Measurements from ENCODE around the gene ACTR2.

ACTR2 gene

GRCh38 chr2:65281627-65282351 lies 54.2 kb downstream of the ACTR2 start:
- peak; percentile 18 for DNase-seq

- no peak for DNase-seq
Measured at GRCh38 chr2:65282477-65283053, 54.9 kb downstream of the ACTR2 start.

- no peak for DNase-seq
Measured at GRCh38 chr2:65287364-65287763, 59.7 kb downstream of the ACTR2 start.

GRCh38 chr2:65291216-65292105 lies 63.8 kb downstream of the ACTR2 start:
- DNase-seq = peak; percentile 79

GRCh38 chr2:65292106-65292400 lies 64.4 kb downstream of the ACTR2 start:
- DNase-seq = peak; percentile 49

GRCh38 chr2:65292461-65293011 lies 64.9 kb downstream of the ACTR2 start:
- peak; percentile 88 for DNase-seq

- DNase-seq = no peak
Measured at GRCh38 chr2:65293376-65293775, 65.7 kb downstream of the ACTR2 start.

- no peak for DNase-seq
Measured at GRCh38 chr2:65294136-65294535, 66.5 kb downstream of the ACTR2 start.

- peak; percentile 16 for DNase-seq
Measured at GRCh38 chr2:65294701-65295100, 67.1 kb downstream of the ACTR2 start.

GRCh38 chr2:65296971-65297370 lies 69.3 kb downstream of the ACTR2 start:
- DNase-seq = no peak

GRCh38 chr2:65297544-65297943 lies 69.9 kb downstream of the ACTR2 start:
- DNase-seq = no peak

- no peak for DNase-seq
Measured at GRCh38 chr2:65298089-65298488, 70.5 kb downstream of the ACTR2 start.

- no peak for DNase-seq
Measured at GRCh38 chr2:65299246-65299645, 71.6 kb downstream of the ACTR2 start.

GRCh38 chr2:65300134-65300760 lies 72.6 kb downstream of the ACTR2 start:
- DNase-seq = no peak

GRCh38 chr2:65300761-65301711 lies 73.4 kb downstream of the ACTR2 start:
- peak; percentile 77 for DNase-seq

GRCh38 chr2:65305934-65306333 lies 78.3 kb downstream of the ACTR2 start:
- DNase-seq = no peak

GRCh38 chr2:65309699-65310098 lies 82.1 kb downstream of the ACTR2 start:
- no peak for DNase-seq

- DNase-seq = no peak
Measured at GRCh38 chr2:65311049-65311448, 83.4 kb downstream of the ACTR2 start.

GRCh38 chr2:65311596-65311995 lies 84.0 kb downstream of the ACTR2 start:
- DNase-seq = no peak

GRCh38 chr2:65313126-65313953 lies 85.7 kb downstream of the ACTR2 start:
- no peak for DNase-seq

GRCh38 chr2:65313954-65314256 lies 86.3 kb downstream of the ACTR2 start:
- no peak for DNase-seq
